OCI-LY7 (cell line): Measurements from ENCODE around the gene GRID2. TPM values are rescaled to one million over a fixed set of nuclear protein-coding genes. Genes with fewer than 3 reads are reported as not detected.

ENCODE experiments used
- BruUV-seq: library from RNA; stranded (reverse); fragments of 400-500 nt; replicated peaks from 2 replicates; lab custom pipeline; 2021; lab: Mats Ljungman, UMichigan
- CTCF ChIA-PET: fragments of 300-600 bp; sonication (Branson Sonifier 250); formaldehyde crosslinking; loops from one replicate; lab custom pipeline; 2022; ENCODE audit warnings: antibody characterized with exemption; ENCODE audit not compliant: unreplicated experiment; lab: Charles Lee
- POLR2A ChIA-PET: fragments of 300-600 bp; sonication (Branson Sonifier 250); formaldehyde crosslinking; loops from one replicate; lab custom pipeline; 2022; ENCODE audit warnings: antibody characterized with exemption; lab: Charles Lee
- DNase-seq: peaks from one replicate; pipeline ENCODE4 v3.0.0-alpha.2; 2015; ENCODE audit warnings: low spot score
- H2AFZ ChIP-seq: fragments of 200-600 bp; sonication (generic), shearing (Covaris generic); 2 replicates; pipeline ENCODE4 v1.6.1; 2014; ENCODE audit warnings: mild to moderate bottlenecking, antibody characterized with exemption, low read length, moderate library complexity
- H3K27ac ChIP-seq: fragments of 200-600 bp; sonication (generic); 2 replicates; pipeline ENCODE4 v1.5.1; 2014; ENCODE audit warnings: mixed run types, low read depth, mild to moderate bottlenecking, moderate library complexity, low read length, inconsistent platforms; ENCODE audit not compliant: poor library complexity, severe bottlenecking
- H3K36me3 ChIP-seq: fragments of 200-600 bp; sonication (generic); 2 replicates; pipeline ENCODE4 v1.6.1; 2014; ENCODE audit warnings: mild to moderate bottlenecking, antibody characterized with exemption, low read length, moderate library complexity, mixed read lengths; ENCODE audit not compliant: insufficient read depth
- H3K4me1 ChIP-seq: fragments of 200-600 bp; sonication (generic); 2 replicates; pipeline ENCODE4 v1.5.1; 2014; ENCODE audit warnings: mild to moderate bottlenecking, low read length; ENCODE audit not compliant: insufficient read depth, poor library complexity, severe bottlenecking
- H3K4me2 ChIP-seq: fragments of 200-600 bp; sonication (generic); 2 replicates; pipeline ENCODE4 v1.6.1; 2014; ENCODE audit warnings: mild to moderate bottlenecking, low read length
- H3K4me3 ChIP-seq: fragments of 200-600 bp; sonication (generic); 2 replicates; pipeline ENCODE4 v1.5.1; 2014; ENCODE audit warnings: mild to moderate bottlenecking, low read depth, low read length; ENCODE audit not compliant: poor library complexity, severe bottlenecking
- H3K79me2 ChIP-seq: fragments of 200-600 bp; sonication (generic); 2 replicates; pipeline ENCODE4 v1.6.1; 2016; ENCODE audit warnings: low read depth, mild to moderate bottlenecking, low read length, moderate library complexity, mixed read lengths; ENCODE audit not compliant: insufficient read depth
- H3K9me2 ChIP-seq: fragments of 200-600 bp; sonication (generic); 2 replicates; pipeline ENCODE4 v1.6.1; 2016; ENCODE audit warnings: mild to moderate bottlenecking, low read length, mixed read lengths; ENCODE audit not compliant: insufficient read depth
- H3K9me3 ChIP-seq: fragments of 200-600 bp; sonication (generic); 2 replicates; pipeline ENCODE4 v1.6.1; 2014; ENCODE audit warnings: mild to moderate bottlenecking, mixed run types, low read length, mixed read lengths
- H4K20me1 ChIP-seq: fragments of 200-600 bp; sonication (generic); 2 replicates; pipeline ENCODE4 v1.6.1; 2014; ENCODE audit warnings: mild to moderate bottlenecking, antibody characterized with exemption, low read length, moderate library complexity, mixed read lengths; ENCODE audit not compliant: insufficient read depth
- CTCF ChIP-seq: fragments of 200-600 bp; sonication (generic); conservative IDR thresholded peaks from 2 replicates; pipeline ENCODE4 v1.5.1; 2014; ENCODE audit warnings: mild to moderate bottlenecking, antibody characterized with exemption, low read length, moderate library complexity, mixed read lengths
- EZH2phosphoT487 ChIP-seq: fragments of 200-600 bp; sonication (generic); IDR thresholded peaks from 2 replicates; pipeline ENCODE4 v1.6.1; 2018; ENCODE audit warnings: low read depth, borderline replicate concordance, mild to moderate bottlenecking, mixed run types, antibody characterized with exemption, low read length, moderate library complexity, mixed read lengths
- intact Hi-C: fragments of 100-400 bp; cut with micrococcal nuclease; formaldehyde crosslinking; loops from one replicate; pipeline ENCODE4 v1.10.0; 2022; ENCODE audit not compliant: unreplicated experiment
- total RNA-seq, 2 experiments: library from RNA; depleted of rRNA in 1 of 2; stranded (reverse); fragments of >200 nt in 1 of 2; shearing (Covaris generic) in 1 of 2; gene quantifications; 2 replicates each; pipeline ENCODE4 v1.2.3, GENCODE V29; 2014 to 2022

The GRID2 gene
- total RNA-seq, 2 experiments from 2014 or later = not detected

GRCh38 chr4:92872604-92873003 lies 568.8 kb downstream of the GRID2 start:
- H3K4me2 ChIP-seq = no peak overlapping the region
- intact Hi-C loops = no loop called here
- H2AFZ ChIP-seq = no peak overlapping the region
- TF ChIP-seq CTCF (no peak), EZH2phosphoT487 (no peak)
- no peak overlapping the region for H3K4me3 ChIP-seq
- H3K9me3 ChIP-seq = no peaks in the 10 kb centered on the region
- H4K20me1 ChIP-seq = no peaks in the 10 kb centered on the region
- H3K9me2 ChIP-seq = no peaks in the 10 kb centered on the region
- no peak overlapping the region for H3K27ac ChIP-seq
- no peaks in the 10 kb centered on the region for H3K4me1 ChIP-seq
- H3K36me3 ChIP-seq = no peaks in the 10 kb centered on the region
- ChIA-PET CTCF (no interaction called here), POLR2A (interaction anchor here (1.0 kb wide), 1 partner anchor 18 kb away, joined by 3 read pairs; no protein-coding TSS in a partner anchor)
- no peak for DNase-seq
- no TSS peak for BruUV-seq
- no peaks in the 10 kb centered on the region for H3K79me2 ChIP-seq

- no peak for DNase-seq
- Histone ChIP-seq H4K20me1 (no peaks in the 10 kb centered on the region), H3K36me3 (no peaks in the 10 kb centered on the region), H3K79me2 (no peaks in the 10 kb centered on the region), H3K9me2 (no peaks in the 10 kb centered on the region), H3K9me3 (no peaks in the 10 kb centered on the region), H3K4me3 (no peak overlapping the region), H2AFZ (no peak overlapping the region), H3K4me2 (no peak overlapping the region), H3K27ac (no peak overlapping the region), H3K4me1 (no peaks in the 10 kb centered on the region)
- intact Hi-C loops = no loop called here
- ChIA-PET POLR2A (no interaction called here), CTCF (no interaction called here)
- TF ChIP-seq EZH2phosphoT487 = no peak
- no peak for TF ChIP-seq CTCF
- no TSS peak for BruUV-seq
Measured at GRCh38 chr4:92885632-92886031, 581.9 kb downstream of the GRID2 start.

GRCh38 chr4:92952426-92952825 lies 648.7 kb downstream of the GRID2 start:
- no peaks in the 10 kb centered on the region for H3K36me3 ChIP-seq
- H2AFZ ChIP-seq = no peak overlapping the region
- H3K27ac ChIP-seq = no peak overlapping the region
- no peak overlapping the region for H3K4me2 ChIP-seq
- ChIA-PET POLR2A (interaction anchor here (1.3 kb wide), 1 partner anchor 15 kb away, joined by 3 read pairs; no protein-coding TSS in a partner anchor), CTCF (no interaction called here)
- intact Hi-C loops = no loop called here
- H3K4me1 ChIP-seq = no peaks in the 10 kb centered on the region
- no peak overlapping the region for H3K4me3 ChIP-seq
- no peaks in the 10 kb centered on the region for H3K9me3 ChIP-seq
- no peaks in the 10 kb centered on the region for H3K79me2 ChIP-seq
- BruUV-seq = no TSS peak
- no peak for DNase-seq
- H3K9me2 ChIP-seq = no peaks in the 10 kb centered on the region
- H4K20me1 ChIP-seq = no peaks in the 10 kb centered on the region
- no peak for TF ChIP-seq CTCF
- no peak for TF ChIP-seq EZH2phosphoT487
